PC-9 (cell line): ENCODE results near the gene VWA8. TPM values are rescaled to one million over a fixed set of nuclear protein-coding genes. Genes with fewer than 3 reads are reported as not detected.

Source experiments
- BruUV-seq: library from RNA; stranded (reverse); fragments of 400-500 nt; replicated peaks from 2 replicates; lab custom pipeline; 2021; lab: Mats Ljungman, UMichigan
- CTCF ChIA-PET: fragments of 300-600 bp; sonication (Branson Sonifier 250); formaldehyde crosslinking; loops from one replicate; lab custom pipeline; 2022; ENCODE audit warnings: antibody characterized with exemption; lab: Charles Lee
- POLR2A ChIA-PET: fragments of 300-600 bp; sonication (Branson Sonifier 250); formaldehyde crosslinking; loops from one replicate; lab custom pipeline; 2022; ENCODE audit warnings: antibody characterized with exemption; ENCODE audit not compliant: unreplicated experiment; lab: Charles Lee
- DNase-seq, 2 experiments: peaks; one replicate each; pipeline versions ENCODE4 v3.0.0 to v3.0.0-alpha.2; 2015 to 2022; ENCODE audit warnings: mixed read lengths in 1 of 2
- H2AFZ ChIP-seq: fragments of 200-600 bp; sonication (generic); 2 replicates; pipeline ENCODE4 v1.8.1; 2017; ENCODE audit warnings: antibody characterized with exemption
- H3F3A ChIP-seq: fragments of 200-600 bp; sonication (generic); 2 replicates; pipeline ENCODE4 v1.8.1; 2017; ENCODE audit warnings: antibody characterized with exemption, mild to moderate bottlenecking, low read depth; ENCODE audit not compliant: insufficient read depth
- H3K27ac ChIP-seq: fragments of 200-600 bp; sonication (generic); 2 replicates; pipeline ENCODE4 v1.6.1; 2016; ENCODE audit warnings: mixed run types
- H3K27me3 ChIP-seq: fragments of 200-600 bp; sonication (generic); 2 replicates; pipeline ENCODE4 v1.6.1; 2016; ENCODE audit warnings: low read depth, mixed run types; ENCODE audit not compliant: insufficient read depth
- H3K36me3 ChIP-seq: fragments of 200-600 bp; sonication (generic); 2 replicates; pipeline ENCODE4 v1.6.1; 2016; ENCODE audit warnings: low read depth, mixed run types
- H3K4me1 ChIP-seq: fragments of 200-600 bp; sonication (generic); replicated peaks from 2 replicates; pipeline ENCODE4 v1.6.1; 2016; ENCODE audit warnings: mixed run types; ENCODE audit not compliant: insufficient read depth
- H3K4me2 ChIP-seq: fragments of 200-600 bp; sonication (generic); 2 replicates; pipeline ENCODE4 v1.6.1; 2017; ENCODE audit warnings: mixed run types
- H3K4me3 ChIP-seq: fragments of 200-600 bp; sonication (generic); 2 replicates; pipeline ENCODE4 v1.6.1; 2016; ENCODE audit warnings: mixed run types
- H3K79me2 ChIP-seq: fragments of 200-600 bp; sonication (generic); 2 replicates; pipeline ENCODE4 v1.6.1; 2017; ENCODE audit warnings: low read depth, mixed run types
- H3K9me2 ChIP-seq: fragments of 200-600 bp; sonication (generic); 2 replicates; pipeline ENCODE4 v1.8.1; 2017; ENCODE audit warnings: mild to moderate bottlenecking; ENCODE audit not compliant: insufficient read depth
- H3K9me3 ChIP-seq: fragments of 200-600 bp; sonication (generic); 2 replicates; pipeline ENCODE4 v1.8.1; 2016; ENCODE audit warnings: low read depth; ENCODE audit not compliant: insufficient read depth
- H4K20me1 ChIP-seq: fragments of 200-600 bp; sonication (generic); 2 replicates; pipeline ENCODE4 v1.8.1; 2017; ENCODE audit not compliant: insufficient read depth
- CTCF ChIP-seq: fragments of 200-600 bp; sonication (generic); conservative IDR thresholded peaks from 2 replicates; pipeline ENCODE4 v1.6.1; 2017; ENCODE audit warnings: mixed run types, antibody characterized with exemption, mild to moderate bottlenecking, moderate library complexity
- EZH2 ChIP-seq: fragments of 200-600 bp; sonication (generic); IDR thresholded peaks from 2 replicates; pipeline ENCODE4 v1.8.0; 2017; ENCODE audit warnings: antibody characterized with exemption, low read depth
- intact Hi-C: fragments of 100-400 bp; cut with micrococcal nuclease; formaldehyde crosslinking; loops from one replicate; pipeline ENCODE4 v1.10.0; 2022; ENCODE audit not compliant: unreplicated experiment
- total RNA-seq: library from RNA; stranded (reverse); gene quantifications from 2 replicates; pipeline ENCODE4 v1.2.3, GENCODE V29; 2021

Gene VWA8
- total RNA-seq, 1 experiment from 2014 or later, result 14.1 TPM

GRCh38 chr13:41702540-41702939 lies 258.4 kb downstream of the VWA8 start:
- H3F3A ChIP-seq, result peaks cover 1% of the 10 kb centered on the region; the same call in 1 of the 2 replicates
- H3K4me1 ChIP-seq, result peaks cover 2% of the 10 kb centered on the region
- no peaks in the 10 kb centered on the region for H3K27me3 ChIP-seq
- H3K4me3 ChIP-seq, result no peak overlapping the region
- H3K9me2 ChIP-seq, result no peaks in the 10 kb centered on the region
- H3K27ac ChIP-seq, result no peak overlapping the region
- no peak for DNase-seq
- H3K4me2 ChIP-seq, result no peak overlapping the region
- intact Hi-C loops, result no loop called here
- no peaks in the 10 kb centered on the region for H3K9me3 ChIP-seq
- no peaks in the 10 kb centered on the region for H4K20me1 ChIP-seq
- ChIA-PET CTCF (no interaction called here), POLR2A (no interaction called here)
- no TSS peak for BruUV-seq
- H3K36me3 ChIP-seq, result no peaks in the 10 kb centered on the region
- TF ChIP-seq EZH2, result no peak
- no peak for TF ChIP-seq CTCF
- no peak overlapping the region for H2AFZ ChIP-seq
- no peaks in the 10 kb centered on the region for H3K79me2 ChIP-seq

GRCh38 chr13:41701676-41702075 lies 259.2 kb downstream of the VWA8 start:
- Histone ChIP-seq H3K4me3 (no peak overlapping the region), H3K27me3 (no peaks in the 10 kb centered on the region), H3F3A (peaks cover 10% of the 10 kb centered on the region), H3K36me3 (no peaks in the 10 kb centered on the region), H3K4me2 (no peak overlapping the region), H3K27ac (no peak overlapping the region), H3K9me3 (no peaks in the 10 kb centered on the region), H2AFZ (no peak overlapping the region), H3K4me1 (peaks cover 11% of the 10 kb centered on the region), H4K20me1 (no peaks in the 10 kb centered on the region), H3K9me2 (no peaks in the 10 kb centered on the region), H3K79me2 (no peaks in the 10 kb centered on the region)
- BruUV-seq, result no TSS peak
- TF ChIP-seq CTCF, result no peak
- no peak for TF ChIP-seq EZH2
- ChIA-PET POLR2A (no interaction called here), CTCF (no interaction called here)
- intact Hi-C loops, result no loop called here
- no peak for DNase-seq

GRCh38 chr13:41700790-41701310 lies 260.1 kb downstream of the VWA8 start:
- Histone ChIP-seq H3K79me2 (no peaks in the 10 kb centered on the region), H3K27me3 (no peaks in the 10 kb centered on the region), H3K9me2 (no peaks in the 10 kb centered on the region), H3K4me1 (peaks cover 16% of the 10 kb centered on the region), H3K4me2 (no peak overlapping the region), H3F3A (peaks cover 15% of the 10 kb centered on the region), H3K9me3 (no peaks in the 10 kb centered on the region), H2AFZ (no peak overlapping the region), H3K36me3 (no peaks in the 10 kb centered on the region), H4K20me1 (no peaks in the 10 kb centered on the region), H3K27ac (no peak overlapping the region), H3K4me3 (no peak overlapping the region)
- DNase-seq, result no peak
- POLR2A ChIA-PET, result no interaction called here
- intact Hi-C loops, result no loop called here
- CTCF ChIA-PET, result no interaction called here
- BruUV-seq, result no TSS peak
- TF ChIP-seq CTCF (no peak), EZH2 (no peak)
